NCI-H526 treated with DMSO at 0.1 percent for 48 hours (cell line): Measurements from ENCODE around the gene CBFA2T3.
"Not testable (repeated sequence)": the region's sequence is repeated elsewhere in the genome, so short reads cannot be mapped to it uniquely, and the experiment has no call there.

Experiments
- DNase-seq: peaks from one replicate; lab custom pipeline; 2025; lab: John Stamatoyannopoulos, UW

Gene CBFA2T3

DNA sequence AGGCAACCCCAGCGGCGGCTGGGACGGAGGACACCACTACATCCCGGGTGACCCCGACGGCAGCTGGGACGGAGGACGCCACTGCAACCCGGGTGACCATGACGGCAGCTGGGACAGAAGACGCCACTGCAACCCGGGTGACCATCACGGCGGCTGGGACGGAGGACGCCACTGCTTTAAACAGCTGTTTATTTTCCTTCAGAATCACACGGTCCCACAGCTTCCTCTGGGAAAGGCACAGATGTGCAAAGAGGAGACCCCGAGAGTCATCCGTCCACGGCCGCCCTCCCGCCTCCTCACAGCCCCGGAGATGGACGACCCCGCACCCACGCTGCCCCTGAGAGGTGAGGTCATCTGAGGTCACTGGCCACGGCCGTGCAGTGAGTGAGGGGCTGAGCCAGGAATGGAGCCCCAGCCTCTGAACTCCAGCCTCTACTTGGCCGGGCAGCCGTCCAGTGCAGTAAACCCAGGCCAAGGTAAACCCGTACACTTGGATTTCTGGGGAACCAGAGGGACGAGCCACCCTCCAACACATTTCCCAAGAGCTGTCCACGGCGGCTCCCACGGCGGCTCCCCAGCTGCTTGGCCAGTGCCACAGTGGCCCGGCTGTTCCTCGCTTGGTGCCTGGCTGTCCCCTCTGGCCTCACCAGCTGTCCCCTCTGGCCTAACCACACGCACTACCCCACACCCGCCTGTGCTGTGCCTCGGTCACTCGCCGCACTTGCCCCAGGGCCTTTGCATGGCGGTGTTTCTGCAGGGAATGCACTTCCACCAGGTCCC, 67.4 kb downstream of the CBFA2T3 start:
- DNase-seq = no peak

DNA sequence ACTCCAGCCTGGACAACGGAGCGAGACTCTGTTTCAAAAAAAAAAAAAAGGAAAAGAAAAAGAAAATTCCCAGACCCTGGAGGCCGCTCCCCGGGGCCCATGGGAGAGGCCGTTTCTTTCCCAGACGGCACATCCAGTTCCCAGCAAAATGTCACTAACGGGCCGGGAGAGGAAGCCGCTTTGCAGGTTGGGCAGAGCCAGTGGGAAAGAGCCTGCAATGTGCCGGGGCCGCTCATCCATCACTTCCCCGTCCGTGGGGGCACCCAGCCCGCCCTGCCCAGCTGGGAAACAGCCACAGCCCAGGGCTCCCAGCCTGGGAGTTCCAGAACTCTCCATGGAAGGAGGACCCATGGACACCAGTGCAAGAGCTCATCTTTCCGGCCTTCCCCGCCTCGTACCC, 68.7 kb downstream of the CBFA2T3 start:
- DNase-seq = no peak

DNA sequence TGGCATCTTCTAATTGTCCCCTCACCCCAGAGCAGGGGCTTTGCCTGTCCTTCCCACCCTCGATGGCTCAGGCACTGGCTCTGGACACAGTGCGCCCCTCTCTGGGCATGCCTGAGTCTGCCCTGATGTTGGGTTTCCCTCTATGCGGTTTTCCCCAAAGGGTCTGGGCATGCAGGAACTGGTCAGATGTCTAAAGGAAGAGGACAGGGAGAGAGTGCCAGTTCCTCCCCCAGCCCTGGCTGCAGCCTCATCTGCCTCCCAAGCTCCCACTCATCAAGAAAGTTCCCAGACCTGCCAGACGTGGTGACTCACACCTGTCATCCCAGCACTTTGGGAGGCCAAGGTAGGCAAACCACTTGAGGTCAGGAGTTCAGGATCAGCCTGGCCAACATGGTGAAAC, 69.2 kb downstream of the CBFA2T3 start:
- DNase-seq = no peak

DNA sequence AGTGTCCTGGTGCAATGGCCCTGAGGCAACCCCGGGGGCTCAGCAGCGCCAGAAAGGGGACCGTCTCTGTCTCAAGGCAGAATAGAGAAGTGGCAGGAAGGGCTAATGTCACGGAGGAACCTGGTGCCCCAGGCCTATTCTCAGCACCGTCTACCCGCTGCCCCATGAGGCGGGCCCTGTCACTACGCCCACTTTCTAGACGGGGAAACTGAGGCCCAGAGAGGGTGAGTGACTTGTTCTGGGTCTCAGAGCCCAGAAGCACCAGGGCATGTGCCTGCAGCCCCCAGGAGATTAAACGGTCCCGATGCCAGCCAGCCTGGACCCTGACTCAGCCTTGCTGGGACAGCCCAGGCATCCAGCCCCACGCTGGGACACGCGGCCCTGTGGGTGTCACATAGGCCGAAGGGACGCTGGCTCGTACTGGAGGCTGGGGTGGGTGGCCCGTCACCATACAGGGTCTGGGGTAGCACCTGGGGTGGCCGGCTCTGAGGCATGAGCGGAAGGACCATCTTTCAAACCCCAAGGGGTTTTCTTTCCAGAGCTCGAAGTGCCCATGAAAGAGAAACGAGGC, 70.4 kb downstream of the CBFA2T3 start:
- no peak for DNase-seq

DNA sequence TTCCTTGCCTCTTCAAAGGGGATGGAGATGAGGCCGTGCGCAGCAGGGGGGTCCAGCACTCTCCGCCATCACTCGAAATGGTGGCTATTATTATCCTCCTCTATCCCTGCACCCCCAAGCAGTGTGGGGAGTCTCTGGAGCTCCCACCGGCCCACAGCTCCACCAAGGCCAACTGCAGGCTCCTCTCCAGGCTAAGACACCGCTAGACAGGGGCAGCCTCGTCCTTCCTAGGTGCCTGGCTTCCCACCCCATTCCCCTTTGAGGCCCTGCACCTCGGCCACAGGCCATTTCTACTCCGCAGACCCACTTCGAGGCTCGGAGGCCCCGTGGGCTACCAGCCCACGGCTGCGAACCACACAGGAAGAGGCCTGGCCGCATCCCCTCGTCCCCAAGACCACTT, 71.0 kb downstream of the CBFA2T3 start:
- DNase-seq = no peak

DNA sequence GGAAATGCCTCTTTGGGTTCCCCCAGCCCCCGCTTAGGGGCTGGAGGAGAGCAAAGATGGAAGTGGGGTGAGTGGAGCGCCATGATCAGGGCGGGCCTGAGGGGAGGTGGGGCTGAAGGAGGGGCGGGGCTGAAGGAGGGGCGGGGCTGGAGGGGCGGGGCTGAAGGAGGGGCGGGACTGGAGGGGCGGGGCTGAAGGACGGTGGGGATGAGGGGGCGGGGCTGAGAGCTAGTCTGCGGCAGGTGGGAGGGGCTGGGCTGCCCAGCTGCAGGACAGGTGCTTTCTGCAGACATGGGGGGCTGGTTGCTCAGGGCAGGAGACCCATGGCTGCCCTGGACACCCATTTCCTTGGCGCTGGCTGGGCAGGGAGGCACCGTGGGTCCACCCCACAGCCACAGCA, 71.4 kb downstream of the CBFA2T3 start:
- DNase-seq = no peak

DNA sequence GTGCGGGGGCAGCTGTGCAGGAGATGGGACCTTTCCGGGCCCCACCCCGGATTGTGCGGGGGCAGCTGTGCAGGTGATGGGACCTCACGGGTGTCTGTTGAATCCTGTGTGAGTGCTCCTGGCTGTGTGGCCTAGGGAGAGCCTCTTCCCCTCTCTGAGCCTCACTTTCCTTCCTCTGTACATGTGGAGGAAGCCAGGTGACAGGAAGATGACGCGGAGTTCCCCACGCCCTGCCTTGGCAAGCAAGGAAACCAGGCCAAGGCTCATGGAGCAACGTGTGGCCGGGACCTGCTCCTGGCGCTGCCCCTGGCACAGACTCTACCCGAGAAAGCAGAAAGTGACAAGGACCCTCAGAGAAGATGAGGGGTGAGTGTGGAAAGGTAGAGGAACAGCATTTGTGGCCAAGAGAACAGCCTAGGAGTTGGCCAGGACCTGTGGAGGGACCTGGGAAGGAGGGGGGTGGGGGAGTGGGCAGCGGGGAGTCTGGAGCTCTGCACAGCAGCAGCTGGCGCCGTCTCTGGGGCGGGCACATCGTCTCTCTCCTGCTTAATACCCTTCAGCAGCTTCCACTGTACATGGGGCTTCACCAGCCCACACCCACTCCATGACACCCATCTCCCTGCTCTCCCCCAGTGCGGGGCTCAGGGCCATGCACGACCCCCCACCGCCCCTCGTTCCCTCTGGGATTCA, 72.2 kb downstream of the CBFA2T3 start:
- no peak for DNase-seq

DNA sequence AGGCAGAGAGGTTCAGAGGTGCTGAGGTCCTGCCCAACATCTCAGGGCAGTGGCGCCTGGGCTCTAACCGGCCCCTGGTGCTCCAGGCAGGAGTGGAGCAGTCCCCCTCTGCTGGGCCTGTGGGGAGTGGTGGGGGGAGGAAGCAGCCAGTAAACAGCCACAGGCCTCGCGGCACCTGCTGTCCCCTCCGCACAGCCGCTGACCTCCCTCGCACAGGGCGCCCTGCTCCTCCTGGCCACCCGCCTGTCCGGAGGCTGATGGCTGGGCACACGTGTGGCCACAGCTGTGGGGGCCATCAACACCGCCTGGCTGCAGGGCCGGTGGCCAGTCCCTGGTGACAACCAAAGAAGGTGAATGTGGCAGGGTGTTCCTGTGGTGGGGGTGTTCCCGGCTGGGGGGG, 73.7 kb downstream of the CBFA2T3 start:
- DNase-seq = no peak

DNA sequence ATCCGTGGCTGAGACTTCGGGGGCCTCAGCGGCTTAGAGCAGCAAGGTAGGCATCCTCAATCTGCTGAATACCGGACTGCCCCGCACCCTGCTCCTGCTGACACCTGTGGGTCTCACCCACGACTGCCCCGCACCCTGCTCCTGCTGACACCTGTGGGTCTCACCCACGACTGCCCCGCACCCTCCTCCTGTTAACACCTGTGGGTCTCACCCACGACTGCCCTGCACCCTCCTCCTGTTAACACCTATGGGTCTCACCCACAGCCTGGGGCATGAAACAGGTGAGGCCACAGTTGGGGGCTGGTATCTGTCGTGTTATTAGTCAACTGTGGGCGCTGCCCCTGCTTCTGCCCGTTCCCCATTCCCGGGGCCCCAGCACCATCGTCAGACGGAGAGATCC, 74.3 kb downstream of the CBFA2T3 start:
- DNase-seq = no peak

DNA sequence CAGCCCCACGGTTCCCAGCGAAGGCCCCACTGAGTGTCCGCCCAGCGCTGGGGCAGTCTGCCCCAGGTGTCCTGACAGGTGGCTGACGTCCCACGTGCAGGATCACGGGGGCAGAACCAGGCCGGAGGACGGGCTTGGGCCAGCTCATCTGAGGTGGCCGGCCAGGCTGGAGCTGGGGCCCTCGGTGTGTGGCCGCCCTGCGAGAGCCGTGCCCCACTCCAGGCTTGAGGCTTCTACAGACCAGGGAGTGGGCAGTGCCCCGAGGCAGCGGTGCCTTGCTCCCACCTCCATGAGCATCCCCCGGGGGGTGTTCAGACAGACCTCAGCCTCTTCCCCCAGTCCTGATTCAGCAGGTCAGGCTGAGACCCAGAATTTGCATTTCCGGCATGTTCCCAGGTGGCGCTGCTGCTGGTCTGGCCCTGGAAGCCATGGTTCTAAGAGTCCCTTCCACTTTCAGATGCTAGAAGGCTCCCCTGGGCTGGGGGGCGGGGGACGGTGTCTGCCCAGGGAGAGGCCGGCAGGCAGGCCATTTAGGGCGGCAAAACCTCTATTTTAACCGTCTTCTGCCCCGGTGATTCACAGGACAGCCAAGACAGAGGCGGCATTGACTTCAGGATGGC, 75.2 kb downstream of the CBFA2T3 start:
- no peak for DNase-seq

DNA sequence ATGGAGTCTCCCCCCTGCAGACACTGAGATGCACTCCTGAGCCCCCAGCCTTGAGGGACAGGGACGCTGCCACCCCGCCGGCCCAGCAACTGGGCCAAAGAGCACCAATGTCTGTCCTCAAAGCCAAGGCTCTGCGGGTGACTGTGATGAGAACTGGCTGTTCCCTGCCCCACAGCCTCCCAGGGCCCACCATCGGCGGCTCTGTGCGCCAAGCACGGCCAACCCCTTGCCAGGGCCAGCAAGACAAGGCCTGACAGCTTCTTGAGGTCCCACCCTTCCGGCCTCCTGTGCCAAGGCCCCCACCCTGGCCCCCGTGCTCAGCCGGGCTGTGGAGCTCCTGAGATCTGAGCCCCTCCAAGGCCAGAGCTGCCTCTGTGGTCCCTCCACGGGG, 76.3 kb downstream of the CBFA2T3 start:
- no peak for DNase-seq

DNA sequence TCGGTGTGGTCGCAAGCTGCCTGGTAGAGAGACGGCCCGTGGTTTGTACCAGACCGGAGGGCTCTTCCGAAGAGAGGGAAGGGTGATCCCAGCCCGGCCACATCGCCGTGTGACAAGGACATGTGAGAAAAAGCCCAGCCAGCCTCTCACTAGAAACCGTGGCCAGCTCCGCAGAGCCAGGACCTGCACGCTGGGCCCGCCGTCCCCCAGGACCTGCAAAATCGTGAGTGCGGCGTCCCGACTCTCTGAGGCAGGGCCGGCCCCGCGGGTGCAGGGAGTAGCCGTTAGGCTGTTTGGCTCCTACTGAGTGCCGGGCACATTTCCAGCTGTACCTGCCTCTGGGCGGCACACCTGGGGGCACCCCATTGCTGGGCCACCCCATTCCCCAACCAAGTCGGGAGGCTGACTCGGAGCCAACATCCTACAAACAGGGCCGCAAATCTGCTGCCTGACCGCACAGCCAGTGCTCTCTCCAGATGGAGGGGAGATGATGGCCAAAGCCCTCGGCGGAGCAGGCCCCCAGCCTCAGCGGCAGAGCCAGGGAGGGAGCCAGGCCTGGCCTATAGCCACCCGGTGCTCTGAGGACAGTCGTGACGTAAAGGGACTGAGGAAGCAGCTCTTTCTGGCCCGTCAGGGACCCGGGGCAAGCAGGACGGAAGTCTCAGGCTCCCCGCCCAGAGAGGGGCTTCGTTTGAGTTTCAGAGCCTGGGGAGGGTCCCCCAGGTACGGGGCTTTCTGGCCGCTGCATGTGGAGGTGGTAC, 76.9 kb downstream of the CBFA2T3 start:
- no peak for DNase-seq

DNA sequence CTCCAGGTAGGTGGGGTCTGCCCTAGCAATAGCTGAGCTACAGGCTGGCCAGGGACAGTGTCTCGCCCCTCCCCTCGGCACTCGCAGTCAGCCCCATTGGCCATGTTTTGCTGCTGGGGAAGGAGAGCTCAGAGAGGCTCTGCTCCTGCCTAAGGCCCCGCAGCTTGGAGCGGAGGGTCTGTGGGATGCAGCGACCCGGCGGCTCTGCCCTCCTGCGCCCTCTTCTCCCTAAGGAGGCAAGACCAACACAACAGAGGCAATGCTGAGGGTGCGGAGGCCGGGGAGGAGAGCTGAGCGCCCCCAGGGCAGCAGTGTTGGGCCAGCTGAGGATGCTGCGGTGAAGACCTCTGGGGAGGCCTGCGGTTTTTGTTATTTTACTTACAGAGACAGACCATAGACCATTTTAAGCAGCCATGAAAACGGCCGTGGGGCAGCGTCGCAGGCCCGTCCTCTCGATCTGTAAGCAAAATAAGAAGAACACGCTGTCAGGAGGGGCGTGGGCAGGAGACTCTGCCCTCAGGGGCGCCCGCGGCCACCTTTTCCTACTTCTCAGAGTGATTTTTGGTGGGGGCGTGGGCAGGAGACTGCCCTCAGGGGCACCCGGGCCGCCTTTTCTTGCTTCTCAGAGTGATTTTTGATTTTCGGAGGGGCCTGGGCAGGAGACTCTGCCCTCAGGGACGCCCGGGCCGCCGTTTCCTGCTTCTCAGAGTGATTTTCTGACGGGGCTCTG, 79.1 kb downstream of the CBFA2T3 start:
- DNase-seq = no peak

DNA sequence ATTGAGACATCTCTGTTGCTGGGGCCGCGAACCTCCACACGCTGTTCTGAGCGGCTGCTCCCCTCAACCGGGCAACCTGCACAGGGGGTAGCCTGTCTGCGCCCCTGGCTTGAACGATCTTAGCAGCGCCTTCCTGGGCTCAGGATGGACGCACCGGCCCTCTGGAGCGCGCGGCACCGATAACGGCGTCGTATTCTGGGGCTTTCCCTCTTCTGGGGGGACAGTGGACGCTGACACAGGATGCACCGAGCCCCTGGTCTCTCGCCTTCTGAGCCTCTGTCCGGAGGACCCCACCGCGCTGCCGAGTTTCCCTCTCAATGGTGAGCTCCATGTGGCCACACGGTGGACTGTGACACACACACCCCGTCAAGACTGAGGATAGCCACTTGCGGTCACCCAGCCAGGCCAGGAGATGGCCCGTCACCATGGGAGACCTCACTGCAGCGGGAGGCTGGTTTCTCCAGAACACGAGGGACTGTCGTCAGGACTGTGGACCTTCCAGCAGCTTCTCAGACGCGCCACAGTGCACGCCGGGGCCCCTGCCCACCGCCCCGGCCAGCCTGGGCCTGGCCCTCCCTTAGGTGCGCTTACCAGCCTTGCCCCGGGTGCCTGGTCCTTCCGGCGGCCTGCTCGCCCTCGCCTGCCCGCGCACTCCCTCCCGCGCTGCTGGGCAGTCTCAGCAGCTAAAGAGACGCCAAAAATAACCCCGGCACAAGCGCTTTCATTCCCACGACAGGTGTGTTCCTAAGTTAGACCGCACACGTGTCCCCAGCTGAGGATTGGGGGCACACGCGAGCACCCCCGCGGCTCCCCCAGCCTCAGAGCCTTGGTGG, 80.6 kb downstream of the CBFA2T3 start:
- no peak for DNase-seq

DNA sequence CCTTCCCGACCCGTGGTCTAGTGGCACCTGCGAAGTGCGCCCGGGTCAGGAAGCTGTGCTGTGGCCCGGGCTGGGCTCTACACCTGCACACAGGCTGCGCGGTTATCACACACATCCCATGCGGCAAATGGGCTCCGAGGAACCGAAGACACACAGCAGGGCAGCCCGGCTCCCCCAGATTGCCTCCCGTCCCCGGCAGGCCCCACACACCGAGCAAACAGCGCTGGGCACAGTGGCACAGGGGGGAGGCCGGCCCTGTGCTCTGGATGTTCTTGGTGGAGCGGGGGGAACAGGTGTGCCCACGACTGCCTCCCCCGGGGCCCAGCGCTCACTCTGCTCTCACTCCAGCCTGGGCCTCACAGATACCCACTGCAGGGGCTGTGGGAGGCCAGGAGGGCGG, 81.7 kb downstream of the CBFA2T3 start:
- DNase-seq = no peak

DNA sequence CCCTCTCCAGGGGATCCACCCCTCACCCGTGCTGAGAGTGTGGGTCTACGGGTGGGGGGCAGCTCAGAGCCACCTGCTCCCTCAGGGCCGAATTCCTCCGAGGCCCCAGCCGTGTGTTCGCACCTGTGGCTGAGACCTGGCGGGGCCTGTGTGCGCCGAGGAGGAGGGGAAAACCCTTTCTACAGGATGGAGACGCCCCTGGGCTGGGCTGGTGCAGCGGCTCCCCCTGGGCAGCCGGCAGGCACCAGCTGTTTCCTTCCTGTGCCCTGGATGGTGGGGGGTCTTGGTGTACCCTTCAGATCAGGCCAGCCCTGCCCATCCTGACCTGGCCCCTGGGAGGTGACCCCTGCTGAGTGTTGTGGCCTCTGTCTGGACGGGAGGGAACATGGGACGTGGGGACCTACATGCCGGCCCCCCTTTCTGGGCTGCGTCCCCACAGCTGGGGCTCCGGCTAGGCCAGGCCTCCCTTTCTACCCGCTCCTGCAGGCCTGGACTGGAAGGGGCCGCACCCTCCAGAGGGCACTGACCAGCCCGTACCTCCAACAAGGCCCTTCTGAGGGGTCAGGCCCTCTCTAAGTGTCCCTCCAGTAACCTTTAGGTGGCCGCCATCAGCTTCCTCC, 82.2 kb downstream of the CBFA2T3 start:
- DNase-seq = no peak

DNA sequence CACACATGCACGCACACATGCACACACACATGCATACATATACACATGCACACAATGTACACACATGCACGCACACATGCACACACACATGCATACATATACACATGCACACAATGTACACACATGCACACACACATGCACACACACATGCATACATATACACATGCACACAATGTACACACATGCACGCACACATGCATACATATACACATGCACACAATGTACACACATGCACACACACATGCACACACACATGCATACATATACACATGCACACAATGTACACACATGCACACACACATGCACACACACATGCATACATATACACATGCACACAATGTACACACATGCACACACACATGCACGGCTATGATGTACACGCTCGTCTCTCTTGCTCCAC, 82.7 kb downstream of the CBFA2T3 start:
- DNase-seq = not testable (repeated sequence)

DNA sequence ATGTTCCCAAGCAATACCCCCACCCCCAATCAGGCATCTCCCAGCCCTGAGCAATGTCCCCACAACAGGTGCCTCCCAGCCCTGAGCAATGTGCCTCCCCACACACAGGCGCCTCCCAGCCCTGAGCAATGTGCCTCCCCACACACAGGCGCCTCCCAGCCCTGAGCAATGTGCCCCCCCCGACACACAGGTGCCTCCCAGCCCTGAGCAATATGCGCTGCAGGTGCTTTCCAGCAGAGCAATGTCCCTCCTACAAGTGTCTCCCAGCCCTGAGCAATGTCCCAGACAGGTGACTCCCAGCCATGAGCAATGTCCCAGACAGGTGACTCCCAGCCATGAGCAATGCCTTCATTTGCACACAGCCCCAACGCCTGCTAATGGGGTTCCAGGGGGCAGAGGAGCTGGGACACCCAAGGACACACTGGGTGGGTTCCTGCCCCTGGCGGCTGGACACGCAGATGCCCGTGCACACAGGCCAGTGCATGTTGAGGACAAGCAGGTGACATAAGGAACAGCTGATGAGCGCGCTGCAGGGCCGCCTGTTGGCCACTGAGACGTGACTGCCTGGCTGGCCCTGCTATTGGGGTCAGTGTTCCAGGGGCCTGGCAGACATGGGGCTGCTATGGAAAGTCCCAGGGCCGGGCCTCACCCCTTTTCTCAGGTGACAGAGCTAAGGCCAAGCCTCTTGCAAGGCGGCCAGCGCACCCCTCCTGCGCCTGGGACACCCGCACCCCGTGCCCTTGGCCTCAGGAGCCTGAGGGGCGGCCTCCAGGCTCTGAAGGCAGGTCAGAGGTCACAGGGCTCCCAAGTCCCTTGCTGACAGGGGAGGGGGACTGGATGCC, 83.7 kb downstream of the CBFA2T3 start:
- DNase-seq = no peak

DNA sequence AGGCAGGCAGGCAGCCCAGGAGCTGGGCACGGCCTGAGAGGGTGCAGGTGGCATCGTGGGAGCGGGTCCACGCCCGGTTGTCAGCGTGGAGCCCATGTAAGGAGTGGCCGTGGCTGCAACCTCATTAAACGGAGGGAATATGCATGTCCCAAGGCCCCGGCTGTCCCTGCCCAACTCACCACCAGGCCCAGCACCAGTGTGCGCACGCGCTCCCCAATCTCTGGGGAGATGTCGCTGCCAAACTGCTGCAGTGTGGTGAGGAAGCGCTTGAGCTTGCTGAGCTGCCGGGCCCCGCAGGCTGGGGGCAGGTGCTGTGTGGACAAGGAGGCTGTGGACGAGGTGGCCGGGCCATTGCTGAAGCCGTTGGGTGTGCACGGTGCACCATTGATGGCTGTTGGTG, 84.9 kb downstream of the CBFA2T3 start:
- no peak for DNase-seq
